Measurements from ENCODE around the gene MAP9. TPM values are rescaled to one million over a fixed set of nuclear protein-coding genes. Genes with fewer than 3 reads are reported as not detected.

Gene MAP9
- total and polyA plus RNA-seq, 2 of the 4 experiments (the other 2 are of a cell fraction), result 4.0 to 6.6 TPM

DNA sequence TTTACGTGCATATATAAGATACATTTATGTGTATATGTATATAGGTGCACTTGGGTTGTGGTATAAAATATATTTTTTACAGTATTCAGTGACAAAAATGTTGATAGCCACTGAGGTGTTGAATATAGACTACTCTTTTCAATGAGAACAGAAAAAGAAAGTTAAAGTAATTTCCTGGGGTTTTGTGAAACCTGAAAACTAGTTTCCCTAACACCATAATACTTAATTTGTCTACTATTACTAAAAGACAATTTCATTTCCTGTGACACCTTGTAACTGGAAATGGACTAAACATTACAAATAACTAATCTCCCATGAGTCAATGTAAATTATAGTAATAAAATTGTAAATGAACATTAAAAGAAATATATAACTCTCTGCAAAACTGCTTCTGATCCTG lies 32.0 kb upstream of the MAP9 start:
- TF ChIP-seq, protein P1, sequence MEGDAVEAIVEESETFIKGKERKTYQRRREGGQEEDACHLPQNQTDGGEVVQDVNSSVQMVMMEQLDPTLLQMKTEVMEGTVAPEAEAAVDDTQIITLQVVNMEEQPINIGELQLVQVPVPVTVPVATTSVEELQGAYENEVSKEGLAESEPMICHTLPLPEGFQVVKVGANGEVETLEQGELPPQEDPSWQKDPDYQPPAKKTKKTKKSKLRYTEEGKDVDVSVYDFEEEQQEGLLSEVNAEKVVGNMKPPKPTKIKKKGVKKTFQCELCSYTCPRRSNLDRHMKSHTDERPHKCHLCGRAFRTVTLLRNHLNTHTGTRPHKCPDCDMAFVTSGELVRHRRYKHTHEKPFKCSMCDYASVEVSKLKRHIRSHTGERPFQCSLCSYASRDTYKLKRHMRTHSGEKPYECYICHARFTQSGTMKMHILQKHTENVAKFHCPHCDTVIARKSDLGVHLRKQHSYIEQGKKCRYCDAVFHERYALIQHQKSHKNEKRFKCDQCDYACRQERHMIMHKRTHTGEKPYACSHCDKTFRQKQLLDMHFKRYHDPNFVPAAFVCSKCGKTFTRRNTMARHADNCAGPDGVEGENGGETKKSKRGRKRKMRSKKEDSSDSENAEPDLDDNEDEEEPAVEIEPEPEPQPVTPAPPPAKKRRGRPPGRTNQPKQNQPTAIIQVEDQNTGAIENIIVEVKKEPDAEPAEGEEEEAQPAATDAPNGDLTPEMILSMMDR (conservative IDR thresholded peaks at IDR 0.05; ENCODE audit: low read depth, low read length), result no peak
- TF ChIP-seq MAFK (IDR thresholded peaks at IDR 0.05; ENCODE audit: low read depth, low read length) (no peak), BHLHE40 (IDR thresholded peaks at IDR 0.05; ENCODE audit: low read depth, low read length) (no peak), FOS (IDR thresholded peaks at IDR 0.05; ENCODE audit: low read depth, low read length) (no peak), CHD1 (IDR thresholded peaks at IDR 0.05; ENCODE audit: low read depth, low read length) (no peak), POLR2A (IDR thresholded peaks at IDR 0.05; ENCODE audit: low read depth, low read length) (no peak)
- TF ChIP-seq, protein P2, sequence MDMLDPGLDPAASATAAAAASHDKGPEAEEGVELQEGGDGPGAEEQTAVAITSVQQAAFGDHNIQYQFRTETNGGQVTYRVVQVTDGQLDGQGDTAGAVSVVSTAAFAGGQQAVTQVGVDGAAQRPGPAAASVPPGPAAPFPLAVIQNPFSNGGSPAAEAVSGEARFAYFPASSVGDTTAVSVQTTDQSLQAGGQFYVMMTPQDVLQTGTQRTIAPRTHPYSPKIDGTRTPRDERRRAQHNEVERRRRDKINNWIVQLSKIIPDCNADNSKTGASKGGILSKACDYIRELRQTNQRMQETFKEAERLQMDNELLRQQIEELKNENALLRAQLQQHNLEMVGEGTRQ (IDR thresholded peaks at IDR 0.05; ENCODE audit: low read depth, low read length), result no peak
- H2BK120ac ChIP-seq (ENCODE audit: low read depth, low read length), result no peak overlapping the region
- H3K9ac ChIP-seq (ENCODE audit: low read depth, low read length), result no peak overlapping the region
- dilution Hi-C loops (cut with HindIII; ENCODE audit: low sequenced_read_pairs, unreplicated experiment) (no loop called here), intact Hi-C loops (cut with micrococcal nuclease) (loop anchor here (10.0 kb wide), 2 partner anchors 706 to 1066 kb away; no protein-coding TSS in a partner anchor), in situ Hi-C loops (cut with MboI; ENCODE audit: low sequenced_read_pairs) (no loop called here)
- H3K4ac ChIP-seq (ENCODE audit: low read depth, low read length), result no peak overlapping the region
- H4K5ac ChIP-seq (ENCODE audit: low read depth, low read length), result no peak overlapping the region
- H2AK5ac ChIP-seq (ENCODE audit: low read depth, low read length), result no peak overlapping the region
- H3K56ac ChIP-seq (ENCODE audit: extremely low read depth, insufficient read depth, low read length), result no peak overlapping the region
- H3K27ac ChIP-seq (ENCODE audit: insufficient read depth, low read length), result no peak overlapping the region
- CTCF ChIA-PET, result no interaction called here
- no CpG with 5 or more reads among the region's 1 CpG for WGBS, 2 experiments (ENCODE audit: extremely low coverage in 2 of 2, insufficient read length in 1 of 2)
- H2BK5ac ChIP-seq (ENCODE audit: low read depth, low read length, poor library complexity, severe bottlenecking), result no peak overlapping the region
- no peak overlapping the region for H3K23ac ChIP-seq (ENCODE audit: low read depth, low read length)
- H3K79me1 ChIP-seq (ENCODE audit: low read depth in 1 of 2, low read length in 2 of 2), result no peaks in the 10 kb centered on the region
- H3K14ac ChIP-seq (replicated peaks; ENCODE audit: low read depth, low read length), result no peak overlapping the region
- BruUV-seq (replicated peaks), result no TSS peak
- H2AK9ac ChIP-seq (replicated peaks; ENCODE audit: low read depth, low read length, poor library complexity), result no peak overlapping the region
- H3K18ac ChIP-seq (ENCODE audit: low read depth, low read length), result no peak overlapping the region
- H3K4me1 ChIP-seq (ENCODE audit: control insufficient read depth, insufficient read depth, low read length), result no peaks in the 10 kb centered on the region; the same call in 1 of the 2 replicates
- H3K27me3 ChIP-seq (ENCODE audit: control insufficient read depth, insufficient read depth, low read length), result no peaks in the 10 kb centered on the region
- H3K9me3 ChIP-seq (ENCODE audit: control insufficient read depth, insufficient read depth, low read length), result no peaks in the 10 kb centered on the region
- no peak overlapping the region for H4K8ac ChIP-seq (ENCODE audit: low read depth in 2 of 2, low read length in 2 of 2)
- H4K91ac ChIP-seq (ENCODE audit: insufficient read depth, low read depth, low read length), result no peak overlapping the region
- H2BK15ac ChIP-seq (ENCODE audit: low read depth, low read length), result no peak overlapping the region
- POLR2A ChIA-PET (ENCODE audit: unreplicated experiment), result no interaction called here
- H2AFZ ChIP-seq (replicated peaks; ENCODE audit: low read length, poor library complexity), result no peak overlapping the region
- no peak for ATAC-seq (ENCODE audit: low read depth)
- no peak overlapping the region for H3K4me2 ChIP-seq (ENCODE audit: low read depth, low read length)
- no peak overlapping the region for H2BK20ac ChIP-seq (ENCODE audit: low read depth, low read length)
- DNase-seq, result no peak
- H3K36me3 ChIP-seq (ENCODE audit: control insufficient read depth, insufficient read depth, low read length), result no peaks in the 10 kb centered on the region
- H4K20me1 ChIP-seq (ENCODE audit: insufficient read depth, low read length), result no peaks in the 10 kb centered on the region
- no peak overlapping the region for H3K4me3 ChIP-seq (ENCODE audit: insufficient read depth, low read depth, low read length)
- no peaks in the 10 kb centered on the region for H3K9me1 ChIP-seq (ENCODE audit: insufficient read depth, low read length)
